HepG2 (cell line): Measurements from ENCODE around the gene RNGTT. TPM values are rescaled to one million over a fixed set of nuclear protein-coding genes. Genes with fewer than 3 reads are reported as not detected.

Experiments used
- DNMT3B ChIP-seq: conservative IDR thresholded peaks from 2 replicates; pipeline ENCODE4 v1.6.1; 2016; ENCODE audit warnings: missing biosample characterization, control low read depth
- EEA1 ChIP-seq: sonication (generic); formaldehyde crosslinking; IDR thresholded peaks from 2 replicates; pipeline ENCODE4 v1.5.1; 2020; ENCODE audit warnings: mild to moderate bottlenecking, missing genetic modification reagents, borderline replicate concordance
- FOXJ3 ChIP-seq: sonication (generic); formaldehyde crosslinking; IDR thresholded peaks from 2 replicates; pipeline ENCODE4 v1.4.0; 2020; ENCODE audit warnings: missing genetic modification reagents, mild to moderate bottlenecking, borderline replicate concordance
- HINFP ChIP-seq: sonication (generic); formaldehyde crosslinking; IDR thresholded peaks from 2 replicates; pipeline ENCODE4 v1.4.0; 2020; ENCODE audit warnings: low read depth, mild to moderate bottlenecking, missing genetic modification reagents
- ISL2 ChIP-seq: sonication (generic); formaldehyde crosslinking; IDR thresholded peaks from 2 replicates; pipeline ENCODE4 v1.5.0; 2020; ENCODE audit warnings: missing genetic modification reagents
- MED13 ChIP-seq: sonication (generic); formaldehyde crosslinking; IDR thresholded peaks from 2 replicates; pipeline ENCODE4 v1.5.0; 2020; ENCODE audit warnings: missing genetic modification reagents
- RBM39 ChIP-seq: fragments of 200-400 bp; formaldehyde crosslinking; IDR thresholded peaks from one replicate; pipeline ENCODE4 v1.6.1; 2018; ENCODE audit warnings: antibody characterized with exemption, mild to moderate bottlenecking, low read depth, low read length; ENCODE audit not compliant: poor library complexity, severe bottlenecking
- SMARCC2 ChIP-seq: fragments of 450-650 bp; IDR thresholded peaks from 2 replicates; pipeline ENCODE4 v1.6.1; 2017; ENCODE audit warnings: antibody characterized with exemption, mild to moderate bottlenecking
- SNAPC4 ChIP-seq: sonication (generic); formaldehyde crosslinking; IDR thresholded peaks from 2 replicates; pipeline ENCODE4 v1.4.0; 2020; ENCODE audit warnings: mild to moderate bottlenecking, missing genetic modification reagents
- SOX5 ChIP-seq: IDR thresholded peaks from 2 replicates; pipeline ENCODE4 v1.6.1; 2016; ENCODE audit warnings: borderline replicate concordance
- ZKSCAN5 ChIP-seq: sonication (generic); formaldehyde crosslinking; IDR thresholded peaks from 2 replicates; pipeline ENCODE4 v1.5.1; 2020; ENCODE audit warnings: mild to moderate bottlenecking, missing genetic modification reagents
- ZNF138 ChIP-seq: sonication (generic); formaldehyde crosslinking; IDR thresholded peaks from 2 replicates; pipeline ENCODE4 v1.5.0; 2020; ENCODE audit warnings: mild to moderate bottlenecking, low read depth, missing genetic modification reagents
- ZNF143 ChIP-seq: sonication (generic); formaldehyde crosslinking; IDR thresholded peaks from 2 replicates; pipeline ENCODE4 v1.4.0; 2020; ENCODE audit warnings: missing genetic modification reagents
- ZNF180 ChIP-seq: sonication (generic); formaldehyde crosslinking; IDR thresholded peaks from 2 replicates; pipeline ENCODE4 v1.4.0; 2020; ENCODE audit warnings: low read depth, missing genetic modification reagents, borderline replicate concordance
- ZNF619 ChIP-seq: sonication (generic); formaldehyde crosslinking; IDR thresholded peaks from 2 replicates; pipeline ENCODE4 v1.4.0; 2020; ENCODE audit warnings: mild to moderate bottlenecking, missing genetic modification reagents
- ZNF660 ChIP-seq: sonication (generic); formaldehyde crosslinking; IDR thresholded peaks from 2 replicates; pipeline ENCODE4 v1.5.1; 2020; ENCODE audit warnings: mild to moderate bottlenecking, low read depth, missing genetic modification reagents, borderline replicate concordance
- ZNF816 ChIP-seq: sonication (generic); formaldehyde crosslinking; IDR thresholded peaks from 2 replicates; pipeline ENCODE4 v1.8.0; 2022; ENCODE audit warnings: missing genetic modification reagents, mild to moderate bottlenecking, borderline replicate concordance
- polyA plus RNA-seq, 8 experiments: library from polyadenylated mRNA; depleted of rRNA in 3 of 8; stranded (reverse) in 7 of 8; unstranded in 1 of 8; fragments of >200 nt; fragmentation: Illumina TruSeq in 4 of 8; extraction: Trizol in 4 of 8; gene quantifications; 2 replicates each; pipeline versions ENCODE4 v1.2.1 to v1.2.3, GENCODE V29; 2011 to 2016; ENCODE audit warnings: low read depth in 4 of 8, missing spikeins in 1 of 8, mixed read lengths in 1 of 8; ENCODE audit not compliant: insufficient read depth in 1 of 8
- total RNA-seq, 5 experiments: library from RNA; depleted of rRNA; stranded (reverse); fragments of >200 nt; fragmentation: Illumina TruSeq; extraction: Trizol; gene quantifications; 2 replicates each; pipeline ENCODE4 v1.2.3, GENCODE V29; 2016; ENCODE audit warnings: low read depth in 1 of 5
- TF ChIP-seq, protein P1 (sequence below): IDR thresholded peaks from 2 replicates; pipeline ENCODE4 v1.6.1; 2016; ENCODE audit warnings: control low read depth
- TF ChIP-seq, protein P2 (sequence below): sonication (generic); formaldehyde crosslinking; IDR thresholded peaks from 2 replicates; pipeline ENCODE4 v1.9.0; 2022; ENCODE audit warnings: missing genetic modification reagents, mild to moderate bottlenecking, borderline replicate concordance

The RNGTT gene
- total and polyA plus RNA-seq, 2 of the 13 experiments (the other 11 are each of a cell fraction or from before 2014, with no cell fraction given), result 6.0 to 22.6 TPM

- TF ChIP-seq HINFP (CRISPR knock-in tag), result peak; percentile 46; the same call in 1 of the 2 replicates
- TF ChIP-seq ZNF660 (CRISPR knock-in tag), result no peak
- TF ChIP-seq ZNF619, result peak; percentile 76; the same call in 1 of the 2 replicates
- peak; percentile 57 for TF ChIP-seq FOXJ3 (CRISPR knock-in tag)
- peak; percentile 64; the same call in 1 of the 2 replicates for TF ChIP-seq SNAPC4 (CRISPR knock-in tag)
- peak; percentile 44; the same call in 1 of the 2 replicates for TF ChIP-seq EEA1
- TF ChIP-seq ZKSCAN5 (CRISPR knock-in tag), result no peak
- 0 out of 2 replicates have a peak, but pooled peaks have one; percentile 26 for TF ChIP-seq SOX5 (CRISPR knock-in tag)
- TF ChIP-seq ZNF143 (CRISPR knock-in tag), result peak; percentile 92
- TF ChIP-seq, protein P1, sequence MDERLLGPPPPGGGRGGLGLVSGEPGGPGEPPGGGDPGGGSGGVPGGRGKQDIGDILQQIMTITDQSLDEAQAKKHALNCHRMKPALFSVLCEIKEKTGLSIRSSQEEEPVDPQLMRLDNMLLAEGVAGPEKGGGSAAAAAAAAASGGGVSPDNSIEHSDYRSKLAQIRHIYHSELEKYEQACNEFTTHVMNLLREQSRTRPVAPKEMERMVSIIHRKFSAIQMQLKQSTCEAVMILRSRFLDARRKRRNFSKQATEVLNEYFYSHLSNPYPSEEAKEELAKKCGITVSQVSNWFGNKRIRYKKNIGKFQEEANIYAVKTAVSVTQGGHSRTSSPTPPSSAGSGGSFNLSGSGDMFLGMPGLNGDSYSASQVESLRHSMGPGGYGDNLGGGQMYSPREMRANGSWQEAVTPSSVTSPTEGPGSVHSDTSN, result no peak
- TF ChIP-seq, protein P2, sequence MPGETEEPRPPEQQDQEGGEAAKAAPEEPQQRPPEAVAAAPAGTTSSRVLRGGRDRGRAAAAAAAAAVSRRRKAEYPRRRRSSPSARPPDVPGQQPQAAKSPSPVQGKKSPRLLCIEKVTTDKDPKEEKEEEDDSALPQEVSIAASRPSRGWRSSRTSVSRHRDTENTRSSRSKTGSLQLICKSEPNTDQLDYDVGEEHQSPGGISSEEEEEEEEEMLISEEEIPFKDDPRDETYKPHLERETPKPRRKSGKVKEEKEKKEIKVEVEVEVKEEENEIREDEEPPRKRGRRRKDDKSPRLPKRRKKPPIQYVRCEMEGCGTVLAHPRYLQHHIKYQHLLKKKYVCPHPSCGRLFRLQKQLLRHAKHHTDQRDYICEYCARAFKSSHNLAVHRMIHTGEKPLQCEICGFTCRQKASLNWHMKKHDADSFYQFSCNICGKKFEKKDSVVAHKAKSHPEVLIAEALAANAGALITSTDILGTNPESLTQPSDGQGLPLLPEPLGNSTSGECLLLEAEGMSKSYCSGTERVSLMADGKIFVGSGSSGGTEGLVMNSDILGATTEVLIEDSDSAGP (CRISPR knock-in tag), result peak; percentile 80; the same call in 1 of the 2 replicates
- peak; percentile 87 for TF ChIP-seq RBM39
- peak; percentile 85; the same call in 1 of the 2 replicates for TF ChIP-seq ZNF180
- no peak for TF ChIP-seq SMARCC2
- TF ChIP-seq ZNF138 (CRISPR knock-in tag), result no peak
- TF ChIP-seq DNMT3B (CRISPR knock-in tag), result peak; percentile 35; the same call in 1 of the 2 replicates
- TF ChIP-seq ZNF816, result peak; percentile 73; the same call in 1 of the 2 replicates
- peak; percentile 56; the same call in 1 of the 2 replicates for TF ChIP-seq MED13 (CRISPR knock-in tag)
- TF ChIP-seq ISL2 (CRISPR knock-in tag), result peak; percentile 70; the same call in 1 of the 2 replicates
Observed at GRCh38 chr6:88963139-88964090, at the start of gene RNGTT (continued).
